Activated T-cell treated with anti-CD3 and anti-CD28 coated beads, Interleukin-2, amount 50 U/mL, for 48 hours (primary cell): ENCODE results near the gene SCYL1.

ENCODE experiments used
- DNase-seq, 2 experiments: peaks; one replicate each; pipeline ENCODE4 v3.0.0-alpha.2; 2020

SCYL1 gene

GRCh38 chr11:65571940-65572339 is 47.1 kb downstream of the SCYL1 start:
- no peak for DNase-seq

GRCh38 chr11:65572356-65573051 is 47.6 kb downstream of the SCYL1 start, which contains the start of gene FAM89B:
TSS of gene FAM89B (plus strand) at chr11:65572538. CDS start at chr11:65572670, 132 bp downstream.
- DNase-seq: peak; percentile 94 to 96

DNA sequence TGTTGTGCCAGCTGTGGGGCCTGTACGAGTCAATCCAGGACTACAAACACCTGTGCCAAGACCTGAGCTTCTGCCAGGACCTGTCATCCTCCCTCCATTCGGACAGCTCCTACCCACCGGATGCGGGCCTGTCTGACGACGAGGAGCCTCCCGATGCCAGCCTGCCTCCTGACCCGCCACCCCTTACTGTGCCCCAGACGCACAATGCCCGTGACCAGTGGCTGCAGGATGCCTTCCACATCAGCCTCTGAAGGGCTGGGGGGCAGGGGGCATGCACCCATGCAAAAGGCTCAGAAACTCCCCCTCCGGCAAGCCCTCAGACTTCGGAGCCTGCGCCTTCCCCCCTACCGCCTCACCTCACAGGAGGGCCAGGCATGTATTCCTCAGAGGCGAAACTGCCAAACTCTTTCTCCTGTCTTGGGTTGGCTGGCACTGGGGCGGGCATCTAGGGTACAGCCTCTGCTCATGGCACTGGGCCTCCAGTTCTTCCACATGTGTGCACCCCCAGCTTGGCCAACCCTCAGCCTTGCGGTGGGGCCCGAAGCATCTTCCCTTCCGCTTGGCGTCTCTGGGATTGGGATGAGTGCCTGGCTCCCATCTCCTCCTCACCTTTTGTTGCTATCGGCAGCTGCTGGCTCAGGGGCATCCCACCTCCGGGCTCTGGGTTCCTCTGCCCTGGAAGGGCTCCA is 48.7 kb downstream of the SCYL1 start:
- DNase-seq: peak; percentile 52 to 58

- peak; percentile 94 to 95 for DNase-seq
Measured at GRCh38 chr11:65574109-65574810, 49.4 kb downstream of the SCYL1 start.

DNA sequence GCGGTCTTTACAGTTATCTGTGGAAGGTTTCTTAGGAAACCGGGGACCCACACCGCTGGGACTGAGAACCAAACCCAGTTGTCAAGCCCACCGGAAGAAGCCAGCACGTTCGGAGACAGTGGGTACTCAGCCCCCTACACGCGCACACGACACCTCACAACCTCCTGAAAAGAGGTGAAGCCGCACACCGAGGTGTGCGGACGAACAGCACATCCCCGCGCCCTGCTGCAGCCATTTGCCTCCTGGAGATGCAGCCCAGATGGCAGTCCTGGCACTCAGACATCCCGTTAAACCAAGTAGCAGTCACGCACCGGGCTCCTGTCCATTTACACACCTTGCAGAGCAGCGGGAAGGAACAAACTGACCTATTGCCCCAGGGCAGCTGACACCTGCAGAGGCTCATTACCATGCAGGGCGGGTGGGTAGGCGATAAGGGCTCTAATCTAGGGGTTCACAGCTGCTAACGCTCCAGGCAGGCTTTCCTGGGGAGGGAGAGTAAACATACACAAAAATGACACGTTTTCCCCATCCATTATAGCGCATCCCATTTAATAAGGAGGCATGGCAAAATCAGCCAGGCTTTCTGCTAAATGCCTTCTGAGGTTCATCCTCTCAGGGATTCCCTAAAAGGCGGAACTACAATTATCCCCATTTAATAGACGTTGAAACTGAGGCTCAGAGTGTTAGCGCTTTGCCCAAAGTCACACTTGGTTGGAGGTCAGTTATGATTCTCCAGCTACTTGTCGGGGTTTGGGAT is 50.1 kb downstream of the SCYL1 start:
- DNase-seq: peak in 1 of 2 experiments; percentile 67

DNA sequence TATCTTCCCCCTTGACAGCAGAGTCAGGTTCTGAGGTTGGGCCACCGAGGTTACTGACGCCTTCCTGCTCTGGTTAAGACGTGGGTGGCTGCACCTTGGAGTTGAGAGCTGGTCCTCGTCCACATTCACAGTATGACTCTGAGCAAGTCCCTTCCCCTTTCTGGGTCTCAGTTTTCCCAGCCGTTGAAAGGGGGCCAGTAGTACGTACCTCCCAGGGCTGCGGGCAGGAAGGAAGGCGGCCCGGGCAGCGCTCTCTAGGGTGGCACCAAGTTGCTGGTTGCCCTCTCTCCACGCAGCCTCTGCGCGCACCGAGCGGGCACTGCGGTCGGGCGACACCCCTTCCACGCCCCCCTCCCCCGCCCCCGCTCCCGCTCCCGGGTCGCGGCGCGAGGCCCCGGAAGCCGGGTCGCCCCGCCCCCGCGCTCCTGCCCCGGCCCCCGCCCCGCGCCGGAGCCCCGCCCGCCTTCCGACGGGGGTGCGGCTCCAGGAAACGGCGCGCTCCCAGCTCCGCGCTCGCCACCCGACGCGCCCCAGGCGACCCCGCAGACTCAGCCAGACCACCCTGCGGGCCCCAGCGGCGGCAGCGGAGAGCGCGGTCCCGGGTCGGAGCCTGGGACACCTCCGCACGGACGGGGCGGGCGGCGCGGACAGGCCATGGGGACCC is 50.8 kb downstream of the SCYL1 start, which contains the start of gene EHBP1L1:
Gene EHBP1L1 (plus strand): TSS at position 486 of the 664 bp plus-strand sequence. CDS start 250 bp downstream, outside the sequence.
- DNase-seq: peak; percentile 80 to 86

DNA sequence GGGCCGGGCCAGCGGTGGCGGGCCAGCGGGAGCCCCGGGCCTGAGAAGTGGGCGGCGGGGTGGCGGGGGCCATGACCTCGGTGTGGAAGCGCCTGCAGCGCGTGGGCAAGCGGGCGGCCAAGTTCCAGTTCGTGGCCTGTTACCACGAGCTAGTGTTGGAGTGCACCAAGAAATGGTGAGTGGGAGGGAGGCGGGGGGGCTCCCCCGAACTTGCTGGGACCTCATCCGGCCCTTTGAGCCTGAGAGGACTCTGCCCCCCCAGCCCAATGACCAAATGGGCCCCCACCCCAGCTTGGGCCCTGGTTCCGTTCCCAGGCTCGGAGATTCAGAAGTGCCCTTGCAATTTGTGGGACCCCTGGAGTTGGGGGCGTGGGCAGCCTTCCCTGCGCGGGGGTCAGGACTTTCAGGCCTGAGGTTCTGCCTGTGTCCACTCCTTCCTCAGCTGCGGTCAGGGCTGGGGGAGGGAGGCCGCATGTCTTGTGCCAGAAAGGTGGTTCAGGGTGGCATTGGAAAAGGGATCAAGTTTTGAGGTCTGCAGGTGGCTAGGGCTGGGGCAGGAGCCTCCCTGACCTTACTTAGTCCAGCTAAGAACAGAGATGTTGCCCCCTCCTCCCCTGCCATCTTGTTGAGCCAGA is 51.5 kb downstream of the SCYL1 start:
- DNase-seq: peak in 1 of 2 experiments; percentile 30

DNA sequence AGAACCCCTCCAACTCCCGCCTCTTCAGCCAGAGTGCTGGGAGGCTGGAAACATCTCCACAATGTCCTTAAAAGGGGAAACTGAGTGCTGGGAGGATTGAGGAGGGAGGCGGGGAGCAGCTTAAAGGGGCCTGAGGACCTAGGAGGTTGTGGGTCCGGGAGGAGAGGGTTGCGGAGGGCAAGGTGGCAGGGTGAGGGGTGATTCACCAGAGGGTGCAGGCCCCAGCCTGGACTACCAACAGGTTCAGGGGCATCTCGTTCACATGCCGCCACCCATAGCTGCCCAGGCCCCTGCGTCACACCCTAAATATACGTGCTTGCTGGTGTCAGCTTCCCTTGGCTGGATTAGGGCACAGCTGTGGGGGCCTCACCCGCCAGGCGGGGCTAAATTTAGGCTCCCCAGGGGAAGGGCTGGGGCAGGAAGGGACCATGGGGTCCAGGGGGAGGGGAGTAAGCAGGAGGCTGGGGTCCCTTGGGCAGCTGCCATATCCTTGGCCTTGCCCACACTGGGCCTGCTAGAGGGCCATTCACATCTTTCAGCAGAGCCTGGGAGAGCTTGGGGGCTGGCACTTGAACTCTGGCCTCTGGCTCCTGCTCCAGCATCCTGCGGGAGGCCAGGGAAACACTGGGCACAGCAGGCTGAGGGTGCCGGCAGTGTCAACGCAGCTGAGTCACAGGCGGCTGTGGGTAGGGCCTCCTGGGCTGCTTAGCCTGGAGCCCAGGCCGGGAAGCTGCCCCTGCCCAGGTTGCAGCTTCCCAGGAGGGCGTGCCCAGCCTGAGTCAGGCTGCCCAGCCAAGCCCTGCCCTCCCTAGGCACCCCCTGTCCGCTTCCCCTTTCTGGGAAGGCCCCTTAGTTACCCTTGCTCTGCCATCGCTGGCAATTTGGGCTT is 52.2 kb downstream of the SCYL1 start:
- peak; percentile 61 to 70 for DNase-seq

DNA sequence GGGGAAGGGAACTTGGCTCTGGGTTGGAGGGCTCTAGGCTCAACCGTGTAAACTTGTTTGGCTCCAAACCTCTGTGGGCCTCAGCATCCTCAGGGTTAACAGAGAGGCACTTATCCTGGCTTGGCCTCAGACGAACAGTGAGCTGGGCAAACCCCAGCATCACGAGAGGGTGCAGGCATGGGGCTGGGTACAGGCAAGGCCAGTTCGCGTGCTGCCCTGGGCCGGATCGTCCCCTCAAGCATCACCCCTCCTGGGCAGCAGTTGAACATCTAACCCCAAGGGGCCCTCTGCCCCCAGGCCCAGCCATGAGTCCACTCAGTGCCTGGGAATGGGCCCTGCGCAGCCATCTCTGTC is 52.9 kb downstream of the SCYL1 start:
- no peak for DNase-seq

DNA sequence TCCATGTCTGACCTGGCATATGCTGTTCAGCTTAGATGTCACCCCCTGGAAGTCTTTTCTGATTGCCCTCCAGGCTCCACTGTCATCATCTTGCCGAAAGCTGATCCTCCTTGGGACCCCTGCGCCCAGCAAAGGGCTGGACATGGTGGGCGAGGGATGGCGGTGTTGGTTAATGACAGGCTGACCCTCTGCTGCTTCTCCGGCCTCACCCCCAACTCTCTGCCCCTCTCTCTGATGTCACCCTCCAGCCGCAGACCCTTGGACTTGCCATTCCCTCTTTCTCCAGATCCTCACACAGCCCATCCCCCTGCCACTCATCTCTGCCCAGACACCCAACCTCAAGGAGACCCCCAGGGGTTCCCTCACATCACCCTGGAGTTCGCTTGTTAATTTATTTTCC is 53.3 kb downstream of the SCYL1 start:
- DNase-seq: no peak

- DNase-seq: no peak
Measured at GRCh38 chr11:65578667-65579066, 53.8 kb downstream of the SCYL1 start.

GRCh38 chr11:65579291-65579690 is 54.4 kb downstream of the SCYL1 start:
- no peak for DNase-seq

- DNase-seq: no peak
Measured at GRCh38 chr11:65580031-65580692, 55.3 kb downstream of the SCYL1 start.

GRCh38 chr11:65580756-65581155 is 55.9 kb downstream of the SCYL1 start:
- DNase-seq: no peak

DNA sequence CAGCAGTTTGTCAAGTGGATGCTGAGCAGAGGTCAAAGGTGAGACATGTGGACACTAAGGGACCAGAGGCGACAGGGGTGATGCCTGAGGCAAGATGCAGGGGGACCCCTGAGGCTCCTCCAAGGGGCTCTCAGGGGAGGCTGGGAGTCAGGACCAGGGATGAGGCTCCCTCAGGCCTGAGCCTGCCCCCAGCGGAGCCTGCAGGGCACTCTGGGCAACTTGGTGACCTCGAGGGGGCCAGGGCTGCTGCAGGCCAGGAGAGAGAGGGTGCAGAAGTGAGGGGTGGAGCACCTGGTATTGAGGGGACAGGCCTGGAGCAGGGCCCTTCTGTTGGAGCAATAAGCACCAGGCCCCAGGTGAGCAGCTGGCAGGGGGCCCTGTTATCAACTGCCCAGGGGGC is 57.0 kb downstream of the SCYL1 start:
- no peak for DNase-seq

- DNase-seq: no peak
Measured at GRCh38 chr11:65583589-65583988, 58.7 kb downstream of the SCYL1 start.

DNA sequence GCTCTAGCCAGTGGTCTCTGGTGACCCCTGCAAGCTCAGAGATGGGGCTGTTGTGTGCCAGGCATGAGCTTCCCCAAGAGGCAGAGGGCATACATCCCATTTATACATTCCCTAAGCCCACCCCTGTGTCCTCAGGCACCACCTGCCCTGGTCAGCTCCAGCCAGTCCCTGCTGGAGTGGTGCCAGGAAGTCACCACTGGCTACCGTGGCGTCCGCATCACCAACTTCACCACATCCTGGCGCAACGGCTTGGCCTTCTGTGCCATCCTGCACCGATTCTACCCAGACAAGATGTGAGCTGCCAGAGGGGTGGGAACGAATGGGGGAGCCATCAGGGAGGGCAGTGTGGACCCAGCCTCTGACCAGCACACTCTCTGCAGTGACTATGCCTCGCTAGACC is 59.2 kb downstream of the SCYL1 start:
- no peak for DNase-seq

- DNase-seq: no peak
Measured at GRCh38 chr11:65584723-65585171, 59.9 kb downstream of the SCYL1 start.

DNA sequence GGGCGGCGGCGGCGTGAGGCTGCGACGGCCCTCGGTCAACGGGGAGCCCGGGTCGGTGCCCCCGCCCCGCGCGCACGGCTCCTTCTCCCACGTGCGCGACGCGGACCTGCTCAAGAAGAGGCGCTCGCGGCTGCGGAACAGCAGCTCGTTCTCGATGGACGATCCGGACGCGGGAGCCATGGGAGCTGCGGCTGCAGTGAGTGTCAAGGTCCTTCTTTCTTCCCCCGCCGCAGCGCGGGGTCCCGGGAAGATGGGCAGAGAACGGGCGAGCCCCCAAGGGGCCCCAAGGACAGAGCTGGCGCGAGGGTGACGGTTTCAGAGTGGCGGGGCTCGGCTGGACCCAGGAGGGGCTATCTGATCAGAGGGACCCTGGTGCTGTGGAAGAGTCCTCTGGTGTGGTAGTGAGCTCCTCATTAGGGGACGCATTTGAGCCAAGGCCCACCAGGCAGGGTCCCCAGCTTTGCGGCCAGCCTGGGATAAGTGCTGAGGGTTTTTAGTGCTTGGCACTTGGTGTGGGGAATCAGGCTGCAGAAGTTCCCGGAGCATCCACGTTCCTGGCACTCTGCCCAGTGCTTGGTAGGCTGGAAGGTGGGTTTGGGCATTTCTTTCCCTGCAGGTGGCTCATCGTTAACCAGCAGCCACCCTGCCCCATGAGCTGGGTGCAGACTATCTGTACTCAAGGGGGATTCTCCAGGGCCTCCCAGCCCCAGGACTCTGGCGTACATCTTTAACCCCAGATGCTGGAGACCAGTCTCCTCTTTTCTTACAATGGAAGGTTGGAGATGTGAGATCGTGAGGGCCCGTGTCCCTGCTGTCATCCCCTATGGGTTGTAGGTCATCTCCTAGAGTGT is 60.7 kb downstream of the SCYL1 start:
- no peak for DNase-seq
